H1 (cell line): ENCODE results near the gene KCNQ1OT1. TPM values are rescaled to one million over a fixed set of nuclear protein-coding genes. Genes with fewer than 3 reads are reported as not detected.

Experiments used
- ASH2L ChIP-seq: fragments of 200-600, 300-600 bp; sonication (generic); IDR thresholded peaks from one replicate; pipeline ENCODE4 v1.7.1; 2017; ENCODE audit warnings: low read length
- CBX5 ChIP-seq: fragments of 300-800, 300-1000 bp; sonication (generic); IDR thresholded peaks from 2 replicates; pipeline ENCODE4 v1.7.1; 2016; ENCODE audit warnings: antibody characterized with exemption, low read length, low read depth
- CHD1 ChIP-seq: IDR thresholded peaks from 2 replicates; pipeline ENCODE4 v1.6.1; 2012; ENCODE audit warnings: low read depth, low read length, improper control_type of control experiment
- CHD2 ChIP-seq: IDR thresholded peaks from 2 replicates; pipeline ENCODE4 v1.6.1; 2012; ENCODE audit warnings: low read length, improper control_type of control experiment
- EP300 ChIP-seq, 2 experiments: IDR thresholded peaks; 1 replicate in 1 of 2; 2 replicates in 1 of 2; pipeline ENCODE4 v1.6.1; 2011 to 2012; ENCODE audit warnings: low read depth in 2 of 2, low read length in 2 of 2, mild to moderate bottlenecking in 2 of 2, borderline replicate concordance in 1 of 2, inconsistent platforms in 1 of 2, moderate library complexity in 1 of 2
- GABPA ChIP-seq: IDR thresholded peaks from 2 replicates; pipeline ENCODE4 v1.6.1; 2011; ENCODE audit warnings: mild to moderate bottlenecking, low read length, moderate library complexity, borderline replicate concordance; ENCODE audit not compliant: insufficient read depth
- HDAC2 ChIP-seq, 2 experiments: fragments of 300-600 bp in 1 of 2; sonication (generic) in 1 of 2; IDR thresholded peaks; 2 replicates each; pipeline ENCODE4 v1.6.1; 2011 to 2012; ENCODE audit warnings: low read depth in 2 of 2, low read length in 2 of 2, mild to moderate bottlenecking in 2 of 2, moderate library complexity in 2 of 2, borderline replicate concordance in 1 of 2, inconsistent platforms in 1 of 2
- MAFK ChIP-seq: IDR thresholded peaks from 2 replicates; pipeline ENCODE4 v1.6.1; 2012; ENCODE audit warnings: low read depth, mild to moderate bottlenecking, improper control_type of control experiment, low read length
- POLR2AphosphoS5 ChIP-seq: IDR thresholded peaks from 2 replicates; pipeline ENCODE4 v1.6.1; 2011; ENCODE audit warnings: low read depth, low read length
- POU5F1 ChIP-seq: IDR thresholded peaks from 2 replicates; pipeline ENCODE4 v1.6.1; 2011; ENCODE audit warnings: low read depth, mild to moderate bottlenecking, low read length, moderate library complexity
- RBBP5 ChIP-seq: IDR thresholded peaks from 2 replicates; pipeline ENCODE4 v1.7.1; 2012; ENCODE audit warnings: low read depth, mild to moderate bottlenecking, inconsistent platforms, low read length, moderate library complexity, borderline replicate concordance
- RNF2 ChIP-seq: fragments of 200-900, 300-1000 bp; sonication (generic); IDR thresholded peaks from 2 replicates; pipeline ENCODE4 v1.7.1; 2016; ENCODE audit warnings: borderline replicate concordance, low read depth, mild to moderate bottlenecking, antibody characterized with exemption, low read length; ENCODE audit not compliant: poor library complexity, severe bottlenecking; ENCODE audit errors: missing control alignments
- SAP30 ChIP-seq: fragments of 300-600 bp; sonication (generic); IDR thresholded peaks from 2 replicates; pipeline ENCODE4 v1.7.1; 2012; ENCODE audit warnings: low read length, moderate library complexity, mild to moderate bottlenecking, inconsistent platforms; ENCODE audit not compliant: insufficient read depth, insufficient replicate concordance
- SIX5 ChIP-seq: IDR thresholded peaks from 2 replicates; pipeline ENCODE4 v1.6.1; 2011; ENCODE audit warnings: mild to moderate bottlenecking, low read depth, low read length
- SP2 ChIP-seq: IDR thresholded peaks from 2 replicates; pipeline ENCODE4 v1.6.1; 2012; ENCODE audit warnings: mild to moderate bottlenecking, low read length, inconsistent platforms
- SP4 ChIP-seq: IDR thresholded peaks from 2 replicates; pipeline ENCODE4 v1.6.1; 2012; ENCODE audit warnings: low read length, inconsistent platforms
- TCF12 ChIP-seq: IDR thresholded peaks from 2 replicates; pipeline ENCODE4 v1.6.1; 2011; ENCODE audit warnings: low read depth, mild to moderate bottlenecking, low read length
- ZNF274 ChIP-seq: IDR thresholded peaks from 2 replicates; pipeline ENCODE4 v1.7.0; 2012; ENCODE audit warnings: low read length, borderline replicate concordance; ENCODE audit errors: extremely low read depth
- polyA plus RNA-seq, 7 experiments: library from polyadenylated mRNA; depleted of rRNA in 3 of 7; stranded (reverse) in 5 of 7; unstranded in 2 of 7; fragments of >200 nt in 5 of 7; fragments of 200-250 nt in 2 of 7; gene quantifications; 1 replicate in 5 of 7; 2 replicates in 1 of 7; 4 replicates in 1 of 7; pipeline versions ENCODE4 v1.2.1 to v1.2.3, GENCODE V29; 2011 to 2013; ENCODE audit warnings: missing spikeins in 2 of 7, mixed read lengths in 2 of 7
- total RNA-seq: library from RNA; stranded (reverse); fragmentation: NEBNext Ultra II Directional; extraction: Animal tissue kit (Norgen Biotek cat#: 25700); gene quantifications from 2 replicates; pipeline ENCODE4 v1.2.1, GENCODE V29; 2021
- TF ChIP-seq, protein P1 (sequence below), 3 experiments: IDR thresholded peaks; 1 replicate in 2 of 3; 2 replicates in 1 of 3; pipeline versions ENCODE4 v1.5.1 to v1.6.1; 2011; ENCODE audit warnings: low read length in 3 of 3, mild to moderate bottlenecking in 3 of 3, inconsistent platforms in 2 of 3, low read depth in 1 of 3, moderate library complexity in 1 of 3; ENCODE audit not compliant: insufficient read depth in 1 of 3; ENCODE audit errors: control extremely low read depth in 1 of 3
- TF ChIP-seq, protein P2 (sequence below): IDR thresholded peaks from 2 replicates; pipeline ENCODE4 v1.6.1; 2011; ENCODE audit warnings: low read length, improper control_type of control experiment

KCNQ1OT1 gene
- total and polyA plus RNA-seq, 2 of the 8 experiments (the other 6 are each of a cell fraction or from before 2014, with no cell fraction given), result 0.21 to 1.2 TPM

GRCh38 chr11:2699531-2700414 is at the start of gene KCNQ1OT1 (continued):
- no peak for TF ChIP-seq GABPA
- TF ChIP-seq, protein P1, sequence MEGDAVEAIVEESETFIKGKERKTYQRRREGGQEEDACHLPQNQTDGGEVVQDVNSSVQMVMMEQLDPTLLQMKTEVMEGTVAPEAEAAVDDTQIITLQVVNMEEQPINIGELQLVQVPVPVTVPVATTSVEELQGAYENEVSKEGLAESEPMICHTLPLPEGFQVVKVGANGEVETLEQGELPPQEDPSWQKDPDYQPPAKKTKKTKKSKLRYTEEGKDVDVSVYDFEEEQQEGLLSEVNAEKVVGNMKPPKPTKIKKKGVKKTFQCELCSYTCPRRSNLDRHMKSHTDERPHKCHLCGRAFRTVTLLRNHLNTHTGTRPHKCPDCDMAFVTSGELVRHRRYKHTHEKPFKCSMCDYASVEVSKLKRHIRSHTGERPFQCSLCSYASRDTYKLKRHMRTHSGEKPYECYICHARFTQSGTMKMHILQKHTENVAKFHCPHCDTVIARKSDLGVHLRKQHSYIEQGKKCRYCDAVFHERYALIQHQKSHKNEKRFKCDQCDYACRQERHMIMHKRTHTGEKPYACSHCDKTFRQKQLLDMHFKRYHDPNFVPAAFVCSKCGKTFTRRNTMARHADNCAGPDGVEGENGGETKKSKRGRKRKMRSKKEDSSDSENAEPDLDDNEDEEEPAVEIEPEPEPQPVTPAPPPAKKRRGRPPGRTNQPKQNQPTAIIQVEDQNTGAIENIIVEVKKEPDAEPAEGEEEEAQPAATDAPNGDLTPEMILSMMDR (IDR thresholded peaks at IDR 0.05; ENCODE audit: control extremely low read depth in 1 of 3, insufficient read depth in 1 of 3, low read depth in 1 of 3, low read length in 3 of 3), result no peak
- no peak for TF ChIP-seq ZNF274
- TF ChIP-seq TCF12, result no peak
- TF ChIP-seq RBBP5, result no peak; the same call in 1 of the 2 replicates
- TF ChIP-seq ASH2L, result no peak
- no peak for TF ChIP-seq SP4
- no peak for TF ChIP-seq HDAC2 (IDR thresholded peaks at IDR 0.05; ENCODE audit: borderline replicate concordance in 1 of 2, low read depth in 2 of 2, low read length in 2 of 2)
- no peak for TF ChIP-seq SAP30
- no peak for TF ChIP-seq MAFK
- TF ChIP-seq POU5F1, result no peak
- no peak for TF ChIP-seq EP300 (IDR thresholded peaks at IDR 0.05; ENCODE audit: borderline replicate concordance in 1 of 2, low read depth in 2 of 2, low read length in 2 of 2)
- TF ChIP-seq RNF2, result no peak
- TF ChIP-seq, protein P2, sequence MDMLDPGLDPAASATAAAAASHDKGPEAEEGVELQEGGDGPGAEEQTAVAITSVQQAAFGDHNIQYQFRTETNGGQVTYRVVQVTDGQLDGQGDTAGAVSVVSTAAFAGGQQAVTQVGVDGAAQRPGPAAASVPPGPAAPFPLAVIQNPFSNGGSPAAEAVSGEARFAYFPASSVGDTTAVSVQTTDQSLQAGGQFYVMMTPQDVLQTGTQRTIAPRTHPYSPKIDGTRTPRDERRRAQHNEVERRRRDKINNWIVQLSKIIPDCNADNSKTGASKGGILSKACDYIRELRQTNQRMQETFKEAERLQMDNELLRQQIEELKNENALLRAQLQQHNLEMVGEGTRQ, result no peak
- TF ChIP-seq CHD1, result no peak
- no peak for TF ChIP-seq CBX5
- TF ChIP-seq POLR2AphosphoS5, result peak; percentile 88
- peak; percentile 77 for TF ChIP-seq CHD2
- no peak for TF ChIP-seq SP2
- TF ChIP-seq SIX5, result no peak
